GM10266 (cell line): Measurements from ENCODE around the gene RGS8.
A peak's percentile ranks its signal among the peaks of the same experiment; 100 is the strongest.

Source experiments
- DNase-seq: peaks from one replicate; pipeline ENCODE4 v3.0.0; 2012; ENCODE audit errors: extremely low spot score
- TF ChIP-seq, protein P1 (sequence below): IDR thresholded peaks from 2 replicates; pipeline ENCODE4 v1.5.1; 2012; ENCODE audit warnings: mild to moderate bottlenecking, low read depth; ENCODE audit not compliant: control insufficient read depth, insufficient read depth; ENCODE audit errors: missing control alignments

RGS8 gene

DNA sequence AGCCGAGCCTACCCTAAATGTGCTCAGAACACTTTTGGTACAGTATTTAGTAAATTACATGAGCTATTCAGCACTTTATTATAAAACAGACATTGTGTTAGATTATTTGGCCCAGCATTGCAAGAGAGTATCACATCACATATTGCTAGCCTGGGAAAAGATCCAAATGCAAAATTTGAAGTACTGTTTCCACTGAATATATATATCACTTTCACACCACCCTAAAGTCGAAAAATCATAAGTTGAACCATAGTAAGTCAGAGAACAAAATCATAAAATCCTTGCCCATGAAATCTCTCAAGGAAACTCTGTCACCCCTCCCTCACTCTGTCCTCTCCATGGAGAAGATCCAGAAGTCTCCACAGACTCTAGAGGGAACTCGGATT lies 33.1 kb downstream of the RGS8 start:
- DNase-seq = no peak
- TF ChIP-seq, protein P1, sequence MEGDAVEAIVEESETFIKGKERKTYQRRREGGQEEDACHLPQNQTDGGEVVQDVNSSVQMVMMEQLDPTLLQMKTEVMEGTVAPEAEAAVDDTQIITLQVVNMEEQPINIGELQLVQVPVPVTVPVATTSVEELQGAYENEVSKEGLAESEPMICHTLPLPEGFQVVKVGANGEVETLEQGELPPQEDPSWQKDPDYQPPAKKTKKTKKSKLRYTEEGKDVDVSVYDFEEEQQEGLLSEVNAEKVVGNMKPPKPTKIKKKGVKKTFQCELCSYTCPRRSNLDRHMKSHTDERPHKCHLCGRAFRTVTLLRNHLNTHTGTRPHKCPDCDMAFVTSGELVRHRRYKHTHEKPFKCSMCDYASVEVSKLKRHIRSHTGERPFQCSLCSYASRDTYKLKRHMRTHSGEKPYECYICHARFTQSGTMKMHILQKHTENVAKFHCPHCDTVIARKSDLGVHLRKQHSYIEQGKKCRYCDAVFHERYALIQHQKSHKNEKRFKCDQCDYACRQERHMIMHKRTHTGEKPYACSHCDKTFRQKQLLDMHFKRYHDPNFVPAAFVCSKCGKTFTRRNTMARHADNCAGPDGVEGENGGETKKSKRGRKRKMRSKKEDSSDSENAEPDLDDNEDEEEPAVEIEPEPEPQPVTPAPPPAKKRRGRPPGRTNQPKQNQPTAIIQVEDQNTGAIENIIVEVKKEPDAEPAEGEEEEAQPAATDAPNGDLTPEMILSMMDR = no peak

DNA sequence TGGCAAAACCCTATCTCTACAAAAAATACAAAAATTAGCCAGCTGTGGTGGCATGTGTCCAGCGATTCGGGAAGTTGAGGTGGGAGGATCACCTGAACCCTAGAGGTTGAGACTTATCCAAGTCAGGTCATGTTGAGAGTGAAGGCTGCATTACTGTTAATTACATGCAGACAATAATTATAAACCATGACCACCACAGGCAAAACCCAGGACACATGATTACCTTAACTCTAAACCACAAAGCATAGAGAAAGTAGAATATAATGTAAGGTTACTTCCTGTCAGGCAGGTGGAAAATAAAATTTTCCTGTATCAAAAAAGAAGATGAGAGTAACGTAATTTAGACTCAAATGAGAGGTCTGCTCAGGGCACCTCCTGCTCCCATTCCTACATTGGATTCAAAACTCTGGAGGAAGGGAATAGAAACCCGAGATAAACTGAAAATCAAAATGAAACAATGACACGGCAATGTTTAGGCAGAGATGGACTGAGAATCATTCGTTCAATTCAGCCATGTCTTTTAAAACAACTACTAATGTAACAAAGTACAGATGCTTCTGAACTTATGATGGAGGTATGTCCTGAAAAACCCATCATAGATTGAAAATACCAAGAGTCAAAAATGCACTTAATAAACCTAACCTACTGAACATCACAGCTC lies 33.6 kb downstream of the RGS8 start:
- DNase-seq = no peak
- TF ChIP-seq, protein P1 = no peak

DNA sequence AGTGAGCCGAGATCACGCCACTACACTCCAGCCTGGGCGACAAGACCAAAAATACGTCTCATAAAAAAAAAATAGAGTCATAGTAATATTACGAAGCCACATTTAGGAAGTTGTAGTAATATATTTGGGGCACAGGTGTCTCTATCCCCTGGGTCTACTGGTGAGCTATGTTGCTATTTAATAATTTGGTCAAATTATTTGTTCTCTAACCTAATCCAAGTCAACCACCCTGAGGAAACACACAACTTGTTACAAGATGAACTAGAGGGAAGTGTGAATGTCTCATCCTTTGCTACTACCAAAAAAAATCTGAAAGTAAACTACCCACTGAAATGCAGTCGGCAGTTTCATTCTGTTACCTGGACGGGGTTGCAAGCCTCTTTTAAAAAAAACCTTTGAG lies 35.3 kb downstream of the RGS8 start:
- DNase-seq = peak; percentile 16
- TF ChIP-seq, protein P1 = no peak

DNA sequence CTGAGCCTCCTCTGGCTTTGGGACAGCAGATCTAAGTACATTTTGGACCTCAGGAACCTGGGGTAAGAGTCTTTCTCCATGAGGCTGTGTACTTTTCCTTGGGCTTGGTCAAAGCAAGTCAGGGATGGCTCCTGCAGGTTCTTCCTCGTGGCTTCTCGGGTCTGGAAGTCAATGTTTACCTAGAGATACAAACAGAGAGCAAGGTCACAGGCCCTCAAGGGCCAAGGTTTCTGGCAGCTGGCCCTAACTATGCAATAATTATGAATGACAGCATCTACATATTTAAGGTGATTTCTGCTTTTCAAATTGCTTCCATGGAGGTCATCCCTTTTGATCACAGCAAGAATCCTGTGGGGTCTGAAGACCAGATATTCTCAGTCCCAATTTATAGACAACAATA lies 37.6 kb downstream of the RGS8 start:
- TF ChIP-seq, protein P1 = no peak
- no peak for DNase-seq

DNA sequence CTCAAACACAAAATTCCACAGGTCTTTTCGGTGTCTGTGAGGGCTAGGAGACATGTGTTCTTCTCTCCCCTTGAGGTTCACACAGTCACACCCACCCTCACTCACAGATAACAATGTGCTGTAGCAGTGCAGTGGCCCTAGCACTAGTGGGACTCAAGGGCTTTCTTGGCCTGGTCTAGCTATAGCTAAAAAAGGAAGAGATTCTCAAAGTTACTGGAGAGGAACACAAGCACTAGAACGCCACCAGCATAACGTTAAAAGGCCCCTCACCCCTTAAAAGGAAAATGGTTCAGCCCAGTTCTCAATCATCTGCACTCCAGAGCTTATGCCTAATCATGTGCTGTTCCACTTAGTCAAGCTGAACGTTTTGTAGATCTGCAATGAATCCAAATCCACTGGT lies 39.5 kb downstream of the RGS8 start:
- TF ChIP-seq, protein P1 = no peak
- DNase-seq = no peak

DNA sequence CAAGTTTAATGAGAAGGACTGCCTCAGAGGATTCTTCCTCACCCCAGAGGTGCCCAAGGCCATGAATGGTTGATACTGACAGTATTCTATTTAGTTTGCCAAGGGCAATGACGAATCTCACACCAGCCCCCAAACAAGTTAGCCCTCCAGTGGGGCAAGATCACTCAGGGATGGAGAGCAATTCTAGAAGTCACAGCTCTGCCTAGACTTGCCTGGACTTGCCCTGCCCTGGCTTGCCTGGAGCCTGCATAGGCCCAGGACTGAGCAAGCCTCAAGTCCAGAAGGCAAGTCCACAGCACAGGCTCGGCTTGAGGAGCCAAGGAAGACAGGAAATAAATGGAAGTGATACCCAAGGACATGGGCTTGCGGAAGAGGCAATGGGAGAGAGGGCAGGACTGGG lies 40.7 kb downstream of the RGS8 start:
- DNase-seq = no peak

DNA sequence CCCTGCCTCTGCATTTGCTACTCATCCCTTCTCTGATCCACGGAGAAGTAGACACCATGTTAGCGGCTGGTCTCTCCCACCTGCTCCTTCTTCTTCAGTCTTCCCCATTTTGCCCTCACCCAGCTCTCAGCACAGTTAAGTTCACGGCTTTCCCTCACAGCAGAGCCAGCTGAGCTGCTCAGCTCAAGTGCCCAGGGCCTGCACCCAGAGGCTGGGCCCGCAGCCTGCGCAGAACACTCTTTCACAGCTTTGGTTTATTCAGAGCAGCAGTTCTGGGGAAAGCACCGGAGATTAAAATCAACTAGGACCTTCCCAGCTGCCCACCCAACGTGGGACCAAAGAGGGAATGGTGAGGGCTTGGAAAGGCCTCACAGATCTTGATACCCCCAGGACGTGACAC lies 41.9 kb downstream of the RGS8 start:
- DNase-seq = no peak
- TF ChIP-seq, protein P1 = no peak

More for the DNA sequence above, 40.7 kb downstream of the RGS8 start:
- TF ChIP-seq, protein P1 = no peak
